ENCODE measurements around the gene U2AF2. TPM values are rescaled to one million over a fixed set of nuclear protein-coding genes. Genes with fewer than 3 reads are reported as not detected.
A peak's percentile ranks its signal among the peaks of the same experiment; 100 is the strongest.

U2AF2 gene
- total and polyA plus RNA-seq, 2 of the 4 experiments (the other 2 are of a cell fraction), result 120 to 260 TPM

DNA sequence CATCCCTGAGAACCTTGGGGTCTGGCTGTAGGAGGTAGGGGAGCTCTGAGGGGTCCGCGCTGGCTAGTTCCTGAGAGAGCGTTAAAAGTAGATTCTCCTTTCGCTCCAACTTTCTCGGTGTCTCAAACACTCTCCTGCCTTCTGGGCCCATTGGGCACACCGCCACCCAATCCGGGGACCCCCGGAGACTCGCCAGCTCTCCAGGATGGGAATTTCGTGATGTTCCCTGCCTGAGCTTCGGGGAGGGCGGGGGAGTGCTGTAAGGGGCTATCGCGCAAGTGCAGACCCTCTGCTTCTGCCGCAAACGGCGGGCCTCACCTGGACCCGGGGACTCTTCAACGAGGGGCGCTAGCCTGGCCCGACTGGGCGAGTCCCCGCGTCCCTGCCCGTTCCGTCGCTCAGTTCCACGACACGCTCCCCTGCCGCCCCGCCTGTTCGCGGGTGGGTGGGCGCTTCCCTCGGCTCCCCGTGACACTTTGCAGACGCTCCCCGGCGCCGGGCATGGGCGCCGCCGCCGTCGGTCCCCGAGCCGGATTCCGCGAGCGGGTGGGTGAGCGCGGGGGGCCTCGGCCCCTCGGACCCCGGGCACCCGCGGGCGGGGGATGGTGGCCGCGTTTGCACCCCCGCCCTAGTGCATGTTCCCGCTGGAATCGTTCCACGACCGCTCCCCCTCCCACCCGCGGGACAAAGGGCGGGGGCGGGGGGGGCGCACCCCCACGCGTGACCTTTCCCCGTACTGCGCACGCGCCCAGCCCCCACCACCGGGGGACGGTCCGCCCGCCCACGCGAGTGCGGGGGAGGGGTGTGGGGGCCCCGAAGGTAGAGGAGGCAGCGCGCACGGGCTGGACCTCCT lies 6.9 kb upstream of the U2AF2 start, which contains the start of gene CCDC106:
CCDC106 (plus strand) TSS at position 481 of the 853 bp plus-strand sequence. CDS start 835 bp downstream, outside the sequence.
- Histone ChIP-seq H3K56ac (ENCODE audit: extremely low read depth, insufficient read depth, low read length) (peak within 1 kb of the TSS; percentile 90), H2AFZ (replicated peaks; ENCODE audit: low read length, poor library complexity) (peak within 1 kb of the TSS; percentile 95), H3K27me3 (ENCODE audit: control insufficient read depth, insufficient read depth, low read length) (no peaks in the 10 kb centered on the region), H3K4me1 (ENCODE audit: control insufficient read depth, insufficient read depth, low read length) (peaks cover 10% of the 10 kb centered on the region), H3K4ac (ENCODE audit: low read depth, low read length) (peak within 1 kb of the TSS; percentile 92), H3K27ac (ENCODE audit: insufficient read depth, low read length) (peak within 1 kb of the TSS; percentile 97), H2AK9ac (replicated peaks; ENCODE audit: low read depth, low read length, poor library complexity) (peak within 1 kb of the TSS; percentile 100), H3K9me3 (ENCODE audit: control insufficient read depth, insufficient read depth, low read length) (no peaks in the 10 kb centered on the region), H3K79me1 (ENCODE audit: low read depth in 1 of 2, low read length in 2 of 2) (peaks cover 20 to 49% of the 10 kb centered on the region in 2 experiments), H4K91ac (ENCODE audit: insufficient read depth, low read depth, low read length) (peak within 1 kb of the TSS; percentile 85), H3K9me1 (ENCODE audit: insufficient read depth, low read length) (no peaks in the 10 kb centered on the region), H2AK5ac (ENCODE audit: low read depth, low read length) (peak within 1 kb of the TSS; percentile 98), H4K5ac (ENCODE audit: low read depth, low read length) (peak within 1 kb of the TSS; percentile 88), H2BK120ac (ENCODE audit: low read depth, low read length) (peak within 1 kb of the TSS; percentile 59; the same call in 1 of the 2 replicates), H2BK15ac (ENCODE audit: low read depth, low read length) (peak within 1 kb of the TSS; percentile 59; the same call in 1 of the 3 replicates), H3K14ac (replicated peaks; ENCODE audit: low read depth, low read length) (peak within 1 kb of the TSS; percentile 97), H3K4me3 (ENCODE audit: insufficient read depth, low read depth, low read length) (peak within 1 kb of the TSS; percentile 86), H2BK20ac (ENCODE audit: low read depth, low read length) (no peak within 1 kb of the TSS; the same call in 1 of the 2 replicates), H3K18ac (ENCODE audit: low read depth, low read length) (peak within 1 kb of the TSS; percentile 89), H3K9ac (ENCODE audit: low read depth, low read length) (peak within 1 kb of the TSS; percentile 95), H3K36me3 (ENCODE audit: control insufficient read depth, insufficient read depth, low read length) (peaks cover 19% of the 10 kb centered on the region), H4K20me1 (ENCODE audit: insufficient read depth, low read length) (no peaks in the 10 kb centered on the region), H3K23ac (ENCODE audit: low read depth, low read length) (peak within 1 kb of the TSS; percentile 94), H4K8ac (ENCODE audit: low read depth in 2 of 2, low read length in 2 of 2) (peak within 1 kb of the TSS; percentile 92 to 100), H3K4me2 (ENCODE audit: low read depth, low read length) (peak within 1 kb of the TSS; percentile 99), H2BK5ac (ENCODE audit: low read depth, low read length, poor library complexity, severe bottlenecking) (peak within 1 kb of the TSS; percentile 94)
- ChIA-PET POLR2A (ENCODE audit: unreplicated experiment) (no interaction called here), CTCF (interaction anchor here (1.1 kb wide), 1 partner anchor 15 kb away, joined by 6 read pairs; no protein-coding TSS in a partner anchor)
- ATAC-seq (ENCODE audit: low read depth) (peak; percentile 64), DNase-seq (peak; percentile 68)
- TF ChIP-seq, protein P1, sequence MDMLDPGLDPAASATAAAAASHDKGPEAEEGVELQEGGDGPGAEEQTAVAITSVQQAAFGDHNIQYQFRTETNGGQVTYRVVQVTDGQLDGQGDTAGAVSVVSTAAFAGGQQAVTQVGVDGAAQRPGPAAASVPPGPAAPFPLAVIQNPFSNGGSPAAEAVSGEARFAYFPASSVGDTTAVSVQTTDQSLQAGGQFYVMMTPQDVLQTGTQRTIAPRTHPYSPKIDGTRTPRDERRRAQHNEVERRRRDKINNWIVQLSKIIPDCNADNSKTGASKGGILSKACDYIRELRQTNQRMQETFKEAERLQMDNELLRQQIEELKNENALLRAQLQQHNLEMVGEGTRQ (IDR thresholded peaks at IDR 0.05; ENCODE audit: low read depth, low read length), result no peak
- TF ChIP-seq BHLHE40 (IDR thresholded peaks at IDR 0.05; ENCODE audit: low read depth, low read length) (0 out of 2 replicates have a peak, but pooled peaks have one; percentile 21), RCOR1 (IDR thresholded peaks at IDR 0.05; ENCODE audit: insufficient replicate concordance, low read length) (peak; percentile 16), FOS (IDR thresholded peaks at IDR 0.05; ENCODE audit: low read depth, low read length) (no peak), MAZ (IDR thresholded peaks at IDR 0.05; ENCODE audit: borderline replicate concordance, low read depth, low read length) (peak; percentile 86)
- dilution Hi-C loops (cut with HindIII; ENCODE audit: low sequenced_read_pairs, unreplicated experiment), result no loop called here
- no TSS peak for BruUV-seq (replicated peaks)
- in situ Hi-C loops (cut with MboI; ENCODE audit: low sequenced_read_pairs), result loop anchor here (25.0 kb wide), 2 partner anchors 361 to 536 kb away; partner anchors contain the start of genes BRSK1, HSPBP1 and PPP1R12C
- WGBS, 2 experiments (ENCODE audit: extremely low coverage in 2 of 2, insufficient read length in 1 of 2), result 0% methylated on average over 36 of the region's 87 CpGs; no CpG with 5 or more reads in 1 of the 2 experiments
- intact Hi-C loops (cut with micrococcal nuclease), result no loop called here
